ENCODE data around the gene PPY. TPM values are rescaled to one million over a fixed set of nuclear protein-coding genes. Genes with fewer than 3 reads are reported as not detected.

PPY gene
- total RNA-seq, 1 donor = not detected

GRCh38 chr17:43952724-43953666 is 10.7 kb upstream of the PPY start:
- DNase-seq (ENCODE audit: low read depth) = no peak
- TF ChIP-seq, protein P1, sequence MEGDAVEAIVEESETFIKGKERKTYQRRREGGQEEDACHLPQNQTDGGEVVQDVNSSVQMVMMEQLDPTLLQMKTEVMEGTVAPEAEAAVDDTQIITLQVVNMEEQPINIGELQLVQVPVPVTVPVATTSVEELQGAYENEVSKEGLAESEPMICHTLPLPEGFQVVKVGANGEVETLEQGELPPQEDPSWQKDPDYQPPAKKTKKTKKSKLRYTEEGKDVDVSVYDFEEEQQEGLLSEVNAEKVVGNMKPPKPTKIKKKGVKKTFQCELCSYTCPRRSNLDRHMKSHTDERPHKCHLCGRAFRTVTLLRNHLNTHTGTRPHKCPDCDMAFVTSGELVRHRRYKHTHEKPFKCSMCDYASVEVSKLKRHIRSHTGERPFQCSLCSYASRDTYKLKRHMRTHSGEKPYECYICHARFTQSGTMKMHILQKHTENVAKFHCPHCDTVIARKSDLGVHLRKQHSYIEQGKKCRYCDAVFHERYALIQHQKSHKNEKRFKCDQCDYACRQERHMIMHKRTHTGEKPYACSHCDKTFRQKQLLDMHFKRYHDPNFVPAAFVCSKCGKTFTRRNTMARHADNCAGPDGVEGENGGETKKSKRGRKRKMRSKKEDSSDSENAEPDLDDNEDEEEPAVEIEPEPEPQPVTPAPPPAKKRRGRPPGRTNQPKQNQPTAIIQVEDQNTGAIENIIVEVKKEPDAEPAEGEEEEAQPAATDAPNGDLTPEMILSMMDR (IDR thresholded peaks at IDR 0.05; ENCODE audit: insufficient read depth, low read length) = no peak
- no peak overlapping the region for H3K4me3 ChIP-seq (ENCODE audit: low read depth, low read length)

DNA sequence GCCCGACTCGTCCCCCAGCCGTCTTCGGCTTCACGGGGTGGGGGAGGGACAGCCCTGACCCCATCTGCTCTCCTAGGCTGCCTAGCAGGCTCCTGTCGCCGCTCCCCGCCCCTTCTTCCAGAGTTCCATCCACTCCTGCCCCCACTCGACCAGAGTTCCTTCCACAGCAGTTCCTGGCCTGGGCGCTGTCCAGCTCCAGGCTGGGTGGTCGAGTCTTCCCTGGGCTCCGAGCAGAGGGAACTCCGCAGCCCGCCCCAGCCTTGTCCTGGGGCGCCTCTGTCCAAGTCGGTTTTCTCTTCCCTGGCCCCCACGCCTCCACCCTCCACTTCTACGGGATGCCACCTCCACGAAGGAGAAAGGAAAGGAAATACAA is 10.1 kb upstream of the PPY start:
- no peak for DNase-seq (ENCODE audit: low read depth)
- H3K4me3 ChIP-seq (ENCODE audit: low read depth, low read length) = no peak overlapping the region
- TF ChIP-seq, protein P1 (IDR thresholded peaks at IDR 0.05; ENCODE audit: insufficient read depth, low read length) = no peak

- DNase-seq (ENCODE audit: low read depth) = no peak
- no peak overlapping the region for H3K4me3 ChIP-seq (ENCODE audit: low read depth, low read length)
- TF ChIP-seq, protein P1 (IDR thresholded peaks at IDR 0.05; ENCODE audit: insufficient read depth, low read length) = no peak
These were observed 9.5 kb upstream of the PPY start for GRCh38 chr17:43951750-43952149.

DNA sequence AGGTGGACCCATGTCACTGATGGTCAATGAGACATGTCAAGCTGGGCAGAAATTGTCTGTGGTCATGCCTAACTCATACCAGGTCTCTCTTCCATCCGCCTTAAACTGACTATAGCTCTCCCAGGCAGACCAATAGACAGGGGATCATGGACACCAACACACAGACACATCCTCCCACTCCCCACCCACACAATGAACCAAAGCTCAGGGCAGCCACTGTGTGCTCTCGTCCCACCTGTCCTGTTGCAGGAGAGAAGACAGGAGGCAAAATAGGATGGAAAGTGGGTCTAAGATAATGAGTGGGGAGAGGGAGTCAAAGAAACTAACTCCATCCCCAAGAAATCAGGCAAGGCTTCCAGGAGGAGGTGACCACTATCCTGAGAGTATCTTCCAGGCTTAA is 8.3 kb upstream of the PPY start:
- no peak overlapping the region for H3K4me3 ChIP-seq (ENCODE audit: low read depth, low read length)
- TF ChIP-seq, protein P1 (IDR thresholded peaks at IDR 0.05; ENCODE audit: insufficient read depth, low read length) = no peak
- no peak for DNase-seq (ENCODE audit: low read depth)

GRCh38 chr17:43949781-43950180 is 7.5 kb upstream of the PPY start:
- no peak overlapping the region for H3K4me3 ChIP-seq (ENCODE audit: low read depth, low read length)
- peak; percentile 10 for DNase-seq (ENCODE audit: low read depth)
- TF ChIP-seq, protein P1 (IDR thresholded peaks at IDR 0.05; ENCODE audit: insufficient read depth, low read length) = no peak

DNA sequence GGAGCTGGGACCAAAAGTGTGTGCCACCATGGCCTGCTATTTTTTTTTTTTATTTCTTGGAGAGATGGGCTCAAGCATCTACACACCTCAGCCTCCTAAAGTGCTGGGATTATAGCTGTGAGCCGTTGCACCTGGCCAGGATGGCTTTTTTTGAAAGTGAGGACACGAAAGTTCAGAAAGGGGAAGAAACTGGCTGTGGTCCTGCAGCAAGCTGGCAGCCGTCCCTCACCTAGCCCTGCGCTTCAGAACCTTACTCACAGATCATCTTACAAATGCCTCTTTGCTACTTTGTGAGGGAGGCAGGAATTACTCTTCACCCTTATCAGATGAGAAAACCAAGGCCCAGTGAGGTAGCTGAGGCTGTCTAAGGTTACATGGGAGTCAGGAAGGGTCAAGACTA is 4.5 kb upstream of the PPY start:
- no peak overlapping the region for H3K4me3 ChIP-seq (ENCODE audit: low read depth, low read length)
- DNase-seq (ENCODE audit: low read depth) = no peak
- TF ChIP-seq, protein P1 (IDR thresholded peaks at IDR 0.05; ENCODE audit: insufficient read depth, low read length) = no peak

Measured in fibroblast of the aortic adventitia (primary cell).